HepG2 (cell line): Measurements from ENCODE around the gene SAA2. TPM values are rescaled to one million over a fixed set of nuclear protein-coding genes. Genes with fewer than 3 reads are reported as not detected.

Experiments used
- EED ChIP-seq: sonication (generic); formaldehyde crosslinking; IDR thresholded peaks from 2 replicates; pipeline ENCODE4 v1.5.0; 2020; ENCODE audit warnings: mild to moderate bottlenecking, missing genetic modification reagents
- ETV5 ChIP-seq: IDR thresholded peaks from 2 replicates; pipeline ENCODE4 v1.6.1; 2018; ENCODE audit warnings: missing biosample characterization, missing genetic modification reagents, inconsistent platforms, borderline replicate concordance
- FLYWCH1 ChIP-seq: sonication (generic); formaldehyde crosslinking; IDR thresholded peaks from 2 replicates; pipeline ENCODE4 v1.8.1; 2023; ENCODE audit warnings: mild to moderate bottlenecking, missing genetic modification reagents
- HCFC1 ChIP-seq: fragments of 150-350 bp; IDR thresholded peaks from 2 replicates; pipeline ENCODE4 v1.6.1; 2014; ENCODE audit warnings: low read depth, low read length
- IRF1 ChIP-seq: sonication (generic); formaldehyde crosslinking; IDR thresholded peaks from 2 replicates; pipeline ENCODE4 v1.4.0; 2020; ENCODE audit warnings: low read depth, mild to moderate bottlenecking, missing genetic modification reagents
- NCOA5 ChIP-seq: sonication (generic); formaldehyde crosslinking; IDR thresholded peaks from 2 replicates; pipeline ENCODE4 v1.4.0; 2020; ENCODE audit warnings: missing genetic modification reagents
- SATB2 ChIP-seq: sonication (generic); formaldehyde crosslinking; IDR thresholded peaks from 2 replicates; pipeline ENCODE4 v1.5.0; 2020; ENCODE audit warnings: missing genetic modification reagents
- SIX1 ChIP-seq: sonication (generic); formaldehyde crosslinking; IDR thresholded peaks from 2 replicates; pipeline ENCODE4 v1.4.0; 2020; ENCODE audit warnings: missing genetic modification reagents, borderline replicate concordance
- SMAD9 ChIP-seq: sonication (generic); formaldehyde crosslinking; IDR thresholded peaks from 2 replicates; pipeline ENCODE4 v1.5.1; 2020; ENCODE audit warnings: mild to moderate bottlenecking, missing genetic modification reagents
- SMYD3 ChIP-seq: sonication (generic); formaldehyde crosslinking; IDR thresholded peaks from 2 replicates; pipeline ENCODE4 v1.8.1; 2023; ENCODE audit warnings: mild to moderate bottlenecking, missing genetic modification reagents
- THAP11 ChIP-seq: IDR thresholded peaks from 2 replicates; pipeline ENCODE4 v1.6.1; 2016; ENCODE audit warnings: missing biosample characterization, missing genetic modification reagents
- TOE1 ChIP-seq: sonication (generic); formaldehyde crosslinking; IDR thresholded peaks from 2 replicates; pipeline ENCODE4 v1.4.0; 2020; ENCODE audit warnings: mild to moderate bottlenecking, missing genetic modification reagents
- ZBTB2 ChIP-seq: sonication (generic); formaldehyde crosslinking; IDR thresholded peaks from 2 replicates; pipeline ENCODE4 v1.8.0; 2022; ENCODE audit warnings: low read depth, missing genetic modification reagents
- ZBTB26 ChIP-seq: IDR thresholded peaks from 2 replicates; pipeline ENCODE4 v1.6.1; 2016; ENCODE audit warnings: missing compliant biosample characterization, missing genetic modification reagents, borderline replicate concordance
- ZBTB4 ChIP-seq: sonication (generic); formaldehyde crosslinking; IDR thresholded peaks from 2 replicates; pipeline ENCODE4 v1.4.0; 2020; ENCODE audit warnings: missing genetic modification reagents, mild to moderate bottlenecking, borderline replicate concordance
- ZBTB43 ChIP-seq: sonication (generic); formaldehyde crosslinking; conservative IDR thresholded peaks from 2 replicates; pipeline ENCODE4 v1.4.0; 2020; ENCODE audit warnings: missing genetic modification reagents
- ZNF574 ChIP-seq: sonication (generic); formaldehyde crosslinking; IDR thresholded peaks from 2 replicates; pipeline ENCODE4 v1.4.0; 2020; ENCODE audit warnings: missing genetic modification reagents
- ZNF652 ChIP-seq: IDR thresholded peaks from 2 replicates; pipeline ENCODE4 v1.6.1; 2016; ENCODE audit warnings: low read depth, borderline replicate concordance
- ZNF7 ChIP-seq: IDR thresholded peaks from 2 replicates; pipeline ENCODE4 v1.6.1; 2016; ENCODE audit warnings: missing biosample characterization, missing genetic modification reagents
- polyA plus RNA-seq, 8 experiments: library from polyadenylated mRNA; depleted of rRNA in 3 of 8; stranded (reverse) in 7 of 8; unstranded in 1 of 8; fragments of >200 nt; fragmentation: Illumina TruSeq in 4 of 8; extraction: Trizol in 4 of 8; gene quantifications; 2 replicates each; pipeline versions ENCODE4 v1.2.1 to v1.2.3, GENCODE V29; 2011 to 2016; ENCODE audit warnings: low read depth in 4 of 8, missing spikeins in 1 of 8, mixed read lengths in 1 of 8; ENCODE audit not compliant: insufficient read depth in 1 of 8
- total RNA-seq, 5 experiments: library from RNA; depleted of rRNA; stranded (reverse); fragments of >200 nt; fragmentation: Illumina TruSeq; extraction: Trizol; gene quantifications; 2 replicates each; pipeline ENCODE4 v1.2.3, GENCODE V29; 2016; ENCODE audit warnings: low read depth in 1 of 5

The SAA2 gene
- total and polyA plus RNA-seq, 2 of the 13 experiments (the other 11 are each of a cell fraction or from before 2014, with no cell fraction given) = 0.27 TPM; not detected in 1

- TF ChIP-seq ZBTB26 (CRISPR knock-in tag) (no peak), ZNF652 (CRISPR knock-in tag) (peak; percentile 64; the same call in 1 of the 2 replicates), IRF1 (CRISPR knock-in tag) (no peak), TOE1 (no peak), SIX1 (CRISPR knock-in tag) (no peak), THAP11 (CRISPR knock-in tag) (peak; percentile 24; the same call in 1 of the 2 replicates), FLYWCH1 (CRISPR knock-in tag) (no peak), ZBTB43 (no peak), SATB2 (no peak), EED (CRISPR knock-in tag) (no peak), HCFC1 (no peak), ZNF574 (CRISPR knock-in tag) (no peak), ZNF7 (CRISPR knock-in tag) (no peak), ZBTB4 (CRISPR knock-in tag) (no peak), ETV5 (CRISPR knock-in tag) (peak; percentile 68; the same call in 1 of the 2 replicates), NCOA5 (CRISPR knock-in tag) (no peak), SMAD9 (CRISPR knock-in tag) (no peak), SMYD3 (CRISPR knock-in tag) (no peak), ZBTB2 (CRISPR knock-in tag) (no peak)
Measured at GRCh38 chr11:18236664-18237356, 11.7 kb downstream of the SAA2 start, which contains the start of gene SAA4 (continued).
